C4-2B (cell line): Measurements from ENCODE around the gene PTPRN2.

Experiments used
- H3K27ac ChIP-seq: fragments of 450-650 bp; 2 replicates; pipeline ENCODE4 v1.5.1; 2017
- CTCF ChIP-seq: fragments of 450-650 bp; conservative IDR thresholded peaks from 2 replicates; pipeline ENCODE4 v1.5.1; 2017; ENCODE audit warnings: mild to moderate bottlenecking
- ZFX ChIP-seq: fragments of 450-650 bp; IDR thresholded peaks from 2 replicates; pipeline ENCODE4 v1.6.1; 2017

The PTPRN2 gene

GRCh38 chr7:157539521-157539920 lies 1048.1 kb downstream of the PTPRN2 start:
- TF ChIP-seq ZFX (no peak), CTCF (no peak)
- no peak overlapping the region for H3K27ac ChIP-seq

GRCh38 chr7:157538735-157539134 lies 1048.9 kb downstream of the PTPRN2 start:
- no peak overlapping the region for H3K27ac ChIP-seq
- TF ChIP-seq ZFX = no peak

- TF ChIP-seq CTCF (no peak), ZFX (no peak)
- H3K27ac ChIP-seq = no peak overlapping the region
These were observed 1049.3 kb downstream of the PTPRN2 start for GRCh38 chr7:157538321-157538720.

- TF ChIP-seq CTCF = no peak
- no peak for TF ChIP-seq ZFX
- no peak overlapping the region for H3K27ac ChIP-seq
These were observed 1050.6 kb downstream of the PTPRN2 start for GRCh38 chr7:157537056-157537455.

- H3K27ac ChIP-seq = no peak overlapping the region
- no peak for TF ChIP-seq ZFX
- TF ChIP-seq CTCF = no peak
These were observed 1055.6 kb downstream of the PTPRN2 start for GRCh38 chr7:157532068-157532467.

GRCh38 chr7:157529768-157530560 lies 1057.7 kb downstream of the PTPRN2 start:
- no peak overlapping the region for H3K27ac ChIP-seq
- TF ChIP-seq ZFX = no peak

GRCh38 chr7:157528785-157529341 lies 1058.8 kb downstream of the PTPRN2 start:
- H3K27ac ChIP-seq = no peak overlapping the region
- TF ChIP-seq CTCF = no peak
- no peak for TF ChIP-seq ZFX

- H3K27ac ChIP-seq = no peak overlapping the region
- no peak for TF ChIP-seq ZFX
- no peak for TF ChIP-seq CTCF
These were observed 1059.9 kb downstream of the PTPRN2 start for GRCh38 chr7:157527686-157528085.
